NCI-H446 treated with DMSO at 0.1 percent for 48 hours (cell line): Measurements from ENCODE around the gene GNPTAB.

Source experiments
- DNase-seq: peaks from one replicate; lab custom pipeline; 2025; lab: John Stamatoyannopoulos, UW

GNPTAB gene

GRCh38 chr12:101772012-101772775 lies 58.6 kb downstream of the GNPTAB start:
- DNase-seq, result no peak

GRCh38 chr12:101769865-101770264 lies 60.9 kb downstream of the GNPTAB start:
- no peak for DNase-seq

GRCh38 chr12:101768781-101769180 lies 62.0 kb downstream of the GNPTAB start:
- no peak for DNase-seq

GRCh38 chr12:101767537-101767936 lies 63.2 kb downstream of the GNPTAB start:
- DNase-seq, result no peak

GRCh38 chr12:101764051-101764792 lies 66.5 kb downstream of the GNPTAB start:
- DNase-seq, result no peak

GRCh38 chr12:101763246-101763931 lies 67.4 kb downstream of the GNPTAB start:
- no peak for DNase-seq

- no peak for DNase-seq
These were observed 69.0 kb downstream of the GNPTAB start for GRCh38 chr12:101761781-101762180.

- DNase-seq, result no peak
These were observed 69.4 kb downstream of the GNPTAB start for GRCh38 chr12:101761350-101761749.

- no peak for DNase-seq
These were observed 71.2 kb downstream of the GNPTAB start for GRCh38 chr12:101759396-101760047.

- no peak for DNase-seq
These were observed 80.6 kb downstream of the GNPTAB start for GRCh38 chr12:101750152-101750551.

- DNase-seq, result no peak
These were observed 81.1 kb downstream of the GNPTAB start for GRCh38 chr12:101749657-101750056.

- DNase-seq, result no peak
These were observed 81.9 kb downstream of the GNPTAB start for GRCh38 chr12:101748907-101749306.

- no peak for DNase-seq
These were observed 83.1 kb downstream of the GNPTAB start for GRCh38 chr12:101747697-101748096.

GRCh38 chr12:101746661-101747060 lies 84.1 kb downstream of the GNPTAB start:
- no peak for DNase-seq

GRCh38 chr12:101746196-101746595 lies 84.6 kb downstream of the GNPTAB start:
- DNase-seq, result no peak

GRCh38 chr12:101745481-101745880 lies 85.3 kb downstream of the GNPTAB start:
- DNase-seq, result no peak

- no peak for DNase-seq
These were observed 86.9 kb downstream of the GNPTAB start for GRCh38 chr12:101743724-101744472.

GRCh38 chr12:101743242-101743641 lies 87.5 kb downstream of the GNPTAB start:
- no peak for DNase-seq

GRCh38 chr12:101740980-101741379 lies 89.8 kb downstream of the GNPTAB start:
- no peak for DNase-seq

GRCh38 chr12:101740566-101740965 lies 90.2 kb downstream of the GNPTAB start:
- no peak for DNase-seq

GRCh38 chr12:101738920-101739665 lies 91.7 kb downstream of the GNPTAB start, which contains the start of gene SYCP3:
SYCP3 (minus strand) TSS chr12:101739462; CDS start chr12:101737935, 1,527 bp downstream.
- DNase-seq, result no peak
